ENCODE measurements around the gene PPP1R10. TPM values are rescaled to one million over a fixed set of nuclear protein-coding genes. Genes with fewer than 3 reads are reported as not detected.

The PPP1R10 gene
- total RNA-seq, 2 donors from 2014 or later = 46.9 to 78.2 TPM

- Histone ChIP-seq H3K27ac (no peak overlapping the region), H3K4me3 (no peak overlapping the region), H3K9me3 (no peaks in the 10 kb centered on the region), H3K36me3 (peaks cover 16% of the 10 kb centered on the region), H3K9ac (ENCODE audit: low read depth in 2 of 2, low read length in 2 of 2) (no peak overlapping the region), H3K4me1 (no peaks in the 10 kb centered on the region), H3K27me3 (no peaks in the 10 kb centered on the region)
- no peak for DNase-seq
- TF ChIP-seq CTCF (IDR thresholded peaks at IDR 0.05) = no peak
- intact Hi-C loops (cut with DNase I) = no loop called here
Observed at GRCh38 chr6:30655743-30656094, 38.7 kb upstream of the PPP1R10 start.

- peaks cover 16% of the 10 kb centered on the region for H3K36me3 ChIP-seq
- no peak overlapping the region for H3K27ac ChIP-seq
- no peak overlapping the region for H3K4me3 ChIP-seq
- H3K4me1 ChIP-seq = no peaks in the 10 kb centered on the region
- no peaks in the 10 kb centered on the region for H3K27me3 ChIP-seq
- H3K9ac ChIP-seq (ENCODE audit: low read depth in 2 of 2, low read length in 2 of 2) = no peak overlapping the region
- no peak for TF ChIP-seq CTCF (IDR thresholded peaks at IDR 0.05)
- intact Hi-C loops (cut with DNase I) = no loop called here
- no peaks in the 10 kb centered on the region for H3K9me3 ChIP-seq
- DNase-seq = no peak
Observed at GRCh38 chr6:30654798-30655742, 38.0 kb upstream of the PPP1R10 start.

- Histone ChIP-seq H3K27me3 (no peaks in the 10 kb centered on the region), H3K27ac (no peak overlapping the region), H3K4me1 (peaks cover 4% of the 10 kb centered on the region), H3K4me3 (no peak overlapping the region), H3K36me3 (peaks cover 11% of the 10 kb centered on the region), H3K9me3 (no peaks in the 10 kb centered on the region), H3K9ac (ENCODE audit: low read depth in 2 of 2, low read length in 2 of 2) (no peak overlapping the region)
- no peak for DNase-seq
- intact Hi-C loops (cut with DNase I) = no loop called here
- TF ChIP-seq CTCF (IDR thresholded peaks at IDR 0.05) = no peak
Observed at GRCh38 chr6:30651143-30651542, 34.1 kb upstream of the PPP1R10 start.

GRCh38 chr6:30647242-30648116 lies 30.4 kb upstream of the PPP1R10 start:
- H3K27ac ChIP-seq = peak overlapping the region; percentile 98

More at GRCh38 chr6:30647242-30648116, 30.4 kb upstream of the PPP1R10 start:
- no peak for TF ChIP-seq CTCF (IDR thresholded peaks at IDR 0.05)
- Histone ChIP-seq H3K9me3 (no peaks in the 10 kb centered on the region), H3K9ac (ENCODE audit: low read depth in 2 of 2, low read length in 2 of 2) (peak overlapping the region; percentile 95 to 99), H3K27me3 (no peaks in the 10 kb centered on the region), H3K36me3 (peaks cover 4% of the 10 kb centered on the region), H3K4me3 (peak overlapping the region; percentile 90), H3K4me1 (peaks cover 10% of the 10 kb centered on the region)
- intact Hi-C loops (cut with DNase I) = no loop called here
- peak; percentile 75 for DNase-seq
